Measurements from ENCODE around the gene PTPRN2.

Gene PTPRN2

DNA sequence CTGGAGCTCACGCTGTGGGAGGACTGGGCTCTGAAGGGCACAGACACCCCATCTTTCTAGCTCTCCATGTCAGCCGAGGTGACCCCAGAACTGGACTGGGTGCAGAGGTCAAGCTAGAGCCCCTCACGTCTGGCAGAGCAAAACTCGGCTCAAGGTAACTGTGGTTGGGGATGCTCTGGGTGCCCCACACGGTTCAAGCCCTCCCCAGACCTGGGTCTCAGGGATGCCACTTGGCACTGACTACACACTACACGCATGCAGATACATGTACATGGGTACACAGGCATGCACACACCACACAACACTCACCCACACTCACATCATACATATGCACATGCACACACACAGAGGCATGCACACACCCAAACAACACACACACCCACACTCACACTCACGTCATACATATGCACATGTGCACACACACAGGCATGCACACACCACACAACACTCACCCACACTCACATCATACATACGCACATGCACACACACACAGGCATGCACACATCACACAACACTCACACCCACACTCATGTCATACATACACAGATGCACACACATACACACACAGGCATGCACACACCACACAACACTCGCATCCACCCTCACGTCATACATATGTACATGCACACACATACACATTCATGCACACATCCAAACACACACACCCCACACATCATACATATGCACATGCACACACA is 1031.5 kb downstream of the PTPRN2 start:
- no peak for TF ChIP-seq CTCF (IDR thresholded peaks at IDR 0.05; ENCODE audit: low read depth, low read length, missing control alignments)
- no peak overlapping the region for H3K4me3 ChIP-seq (ENCODE audit: low read depth, low read length)
- DNase-seq (ENCODE audit: low read depth) = no peak

DNA sequence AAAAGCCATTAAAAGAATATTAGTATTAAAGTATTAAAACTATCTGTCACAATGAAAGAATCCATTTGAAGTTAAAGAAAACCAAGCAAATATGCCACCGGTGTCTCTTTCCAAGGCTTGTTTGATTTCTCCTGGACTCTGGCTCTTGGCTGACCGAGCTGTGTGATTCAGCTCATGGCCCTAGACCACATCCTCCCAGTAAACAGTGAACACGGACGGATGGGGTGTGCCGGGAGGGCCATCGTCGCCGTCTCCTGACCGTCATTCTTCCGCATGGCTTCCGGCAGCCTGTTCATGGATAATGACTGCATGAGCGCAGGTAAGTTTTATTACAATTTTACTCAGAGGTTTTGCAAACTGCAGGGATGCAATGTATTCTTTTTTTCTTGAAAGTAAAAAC is 1032.3 kb downstream of the PTPRN2 start:
- no peak for DNase-seq (ENCODE audit: low read depth)
- TF ChIP-seq CTCF (IDR thresholded peaks at IDR 0.05; ENCODE audit: low read depth, low read length, missing control alignments) = no peak
- no peak overlapping the region for H3K4me3 ChIP-seq (ENCODE audit: low read depth, low read length)

- no peak overlapping the region for H3K4me3 ChIP-seq (ENCODE audit: low read depth, low read length)
- no peak for TF ChIP-seq CTCF (IDR thresholded peaks at IDR 0.05; ENCODE audit: low read depth, low read length, missing control alignments)
- no peak for DNase-seq (ENCODE audit: low read depth)
Measured at GRCh38 chr7:157554393-157555238, 1033.0 kb downstream of the PTPRN2 start.

- H3K4me3 ChIP-seq (ENCODE audit: low read depth, low read length) = no peak overlapping the region
- DNase-seq (ENCODE audit: low read depth) = no peak
- no peak for TF ChIP-seq CTCF (IDR thresholded peaks at IDR 0.05; ENCODE audit: low read depth, low read length, missing control alignments)
Measured at GRCh38 chr7:157553256-157553655, 1034.4 kb downstream of the PTPRN2 start.

- DNase-seq (ENCODE audit: low read depth) = no peak
- no peak overlapping the region for H3K4me3 ChIP-seq (ENCODE audit: low read depth, low read length)
- no peak for TF ChIP-seq CTCF (IDR thresholded peaks at IDR 0.05; ENCODE audit: low read depth, low read length, missing control alignments)
Measured at GRCh38 chr7:157552295-157552993, 1035.2 kb downstream of the PTPRN2 start.

GRCh38 chr7:157551325-157552070 is 1036.1 kb downstream of the PTPRN2 start:
- no peak for TF ChIP-seq CTCF (IDR thresholded peaks at IDR 0.05; ENCODE audit: low read depth, low read length, missing control alignments)
- DNase-seq (ENCODE audit: low read depth) = no peak
- H3K4me3 ChIP-seq (ENCODE audit: low read depth, low read length) = no peak overlapping the region
